Right atrium auricular region (tissue), 2 donors: ENCODE data around the gene LMNTD2. TPM values are rescaled to one million over a fixed set of nuclear protein-coding genes. Genes with fewer than 3 reads are reported as not detected.

ENCODE experiments used
- DNase-seq: peaks from one replicate; pipeline ENCODE4 v3.0.0-alpha.2; 2019; ENCODE audit warnings: low spot score
- H3K27ac ChIP-seq, 2 donors: fragments of 200-600 bp; sonication (generic); 1 replicate in 1 of 2; 2 replicates in 1 of 2; pipeline ENCODE4 v1.5.1; 2016 to 2019
- H3K27me3 ChIP-seq, 2 donors: fragments of 200-600 bp; sonication (generic); one replicate each; pipeline versions ENCODE4 v1.5.1 to v1.6.0; 2017 to 2019
- H3K36me3 ChIP-seq: fragments of 200-600 bp; sonication (generic); one replicate; pipeline ENCODE4 v1.5.1; 2016
- H3K4me1 ChIP-seq, 2 donors: fragments of 200-600 bp; sonication (generic); one replicate each; pipeline versions ENCODE4 v1.5.1 to v1.6.0; 2017 to 2019
- H3K4me3 ChIP-seq, 2 donors: fragments of 200-600 bp; sonication (generic); 1 replicate in 1 of 2; 2 replicates in 1 of 2; pipeline ENCODE4 v1.5.1; 2017 to 2019; ENCODE audit warnings: mild to moderate bottlenecking in 1 of 2, moderate library complexity in 1 of 2
- H3K9me3 ChIP-seq, 2 donors: fragments of 200-600 bp; sonication (generic); one replicate each; pipeline ENCODE4 v1.5.1; 2019
- CTCF ChIP-seq, 2 donors: fragments of 200-600 bp; sonication (generic); IDR thresholded peaks; one replicate each; pipeline ENCODE4 v1.5.1; 2019; ENCODE audit warnings: antibody characterized with exemption in 2 of 2
- total RNA-seq, 2 donors: library from RNA; depleted of rRNA; stranded (reverse); fragments of >200 nt; gene quantifications; one replicate each; pipeline ENCODE4 v1.1.0, GENCODE V29; 2016

The LMNTD2 gene
- total RNA-seq, 2 donors from 2014 or later = 0.33 to 0.86 TPM

GRCh38 chr11:563812-564578 lies 3.5 kb upstream of the LMNTD2 start:
- TF ChIP-seq CTCF (IDR thresholded peaks at IDR 0.05) = no peak

GRCh38 chr11:563066-563811 lies 2.7 kb upstream of the LMNTD2 start:
- Histone ChIP-seq H3K4me1 (peaks cover 0 to 29% of the 10 kb centered on the region in 2 donors), H3K4me3 (no peak overlapping the region), H3K27ac (no peak overlapping the region), H3K36me3 (no peaks in the 10 kb centered on the region), H3K27me3 (no peaks in the 10 kb centered on the region), H3K9me3 (no peaks in the 10 kb centered on the region)
- DNase-seq = no peak
- TF ChIP-seq CTCF (IDR thresholded peaks at IDR 0.05) = no peak

More at GRCh38 chr11:563812-564578, 3.5 kb upstream of the LMNTD2 start:
- H3K36me3 ChIP-seq = no peaks in the 10 kb centered on the region
- H3K9me3 ChIP-seq = no peaks in the 10 kb centered on the region
- H3K4me1 ChIP-seq = peaks cover 0 to 31% of the 10 kb centered on the region in 2 donors
- no peak overlapping the region for H3K27ac ChIP-seq
- no peaks in the 10 kb centered on the region for H3K27me3 ChIP-seq
- DNase-seq = no peak
- no peak overlapping the region for H3K4me3 ChIP-seq

GRCh38 chr11:562046-562645 lies 1.6 kb upstream of the LMNTD2 start:
- TF ChIP-seq CTCF (IDR thresholded peaks at IDR 0.05) = no peak
- DNase-seq = no peak
- peak overlapping the region in 1 of 2 donors; percentile 91 for H3K4me3 ChIP-seq
- H3K4me1 ChIP-seq = peaks cover 0 to 19% of the 10 kb centered on the region in 2 donors
- no peaks in the 10 kb centered on the region for H3K36me3 ChIP-seq
- H3K27ac ChIP-seq = no peak overlapping the region
- H3K27me3 ChIP-seq = no peaks in the 10 kb centered on the region
- no peaks in the 10 kb centered on the region for H3K9me3 ChIP-seq

GRCh38 chr11:561148-562003 lies 838 bp upstream of the LMNTD2 start:
- Histone ChIP-seq H3K27ac (no peak overlapping the region), H3K27me3 (peaks cover 4% of the 10 kb centered on the region in 2 donors), H3K4me1 (peaks cover 0 to 17% of the 10 kb centered on the region in 2 donors), H3K9me3 (no peaks in the 10 kb centered on the region), H3K36me3 (no peaks in the 10 kb centered on the region), H3K4me3 (peak overlapping the region; percentile 56 to 91)
- no peak for DNase-seq
- TF ChIP-seq CTCF (IDR thresholded peaks at IDR 0.05) = no peak

GRCh38 chr11:559712-560304 lies 730 bp downstream of the LMNTD2 start:
- peak overlapping the region; percentile 56 to 91 for H3K4me3 ChIP-seq
- no peak for TF ChIP-seq CTCF (IDR thresholded peaks at IDR 0.05)
- H3K36me3 ChIP-seq = no peaks in the 10 kb centered on the region
- H3K27ac ChIP-seq = peak overlapping the region in 1 of 2 donors; percentile 57
- peaks cover 11 to 15% of the 10 kb centered on the region in 2 donors for H3K27me3 ChIP-seq
- no peak for DNase-seq
- peaks cover 0 to 27% of the 10 kb centered on the region in 2 donors for H3K4me1 ChIP-seq
- H3K9me3 ChIP-seq = no peaks in the 10 kb centered on the region
